ENCODE results near the gene HECTD1.

Gene HECTD1

DNA sequence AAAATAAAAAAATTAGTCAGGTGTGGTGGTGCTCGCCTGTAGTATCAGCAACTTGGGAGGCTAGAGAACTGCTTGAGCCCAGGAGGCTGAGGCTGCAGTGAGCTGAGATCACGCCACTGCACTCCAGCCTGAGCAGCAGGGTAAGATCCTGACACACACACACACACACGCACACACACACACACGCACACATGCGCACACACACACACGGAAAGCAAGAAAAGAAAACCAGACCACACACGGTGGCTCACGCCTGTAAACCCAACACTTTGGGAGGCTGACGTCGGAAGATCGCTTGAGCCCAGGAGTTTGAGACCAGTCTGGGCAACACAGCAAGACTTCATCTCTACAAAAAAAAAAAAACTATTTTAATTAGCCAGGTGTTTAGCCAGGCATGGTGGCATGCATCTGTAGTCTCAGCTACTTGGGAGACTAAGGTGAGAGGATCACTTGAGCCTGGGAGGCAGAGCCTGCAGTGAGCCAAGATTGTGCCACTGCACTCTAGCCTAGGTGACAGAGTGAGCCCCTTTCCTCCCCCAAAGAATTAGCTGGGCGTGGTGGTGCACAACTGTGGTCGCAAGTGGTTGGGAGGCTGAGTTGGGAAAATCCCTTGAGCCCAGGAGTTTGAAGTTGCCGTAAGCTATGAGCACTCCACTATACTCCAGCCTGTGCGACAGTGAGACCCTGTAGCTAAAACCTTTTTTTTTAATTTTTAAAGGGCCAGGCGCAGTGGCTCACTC, 44.5 kb downstream of the HECTD1 start:
- in situ Hi-C loops (cut with MboI; ENCODE audit: low sequenced_read_pairs): no loop called here

DNA sequence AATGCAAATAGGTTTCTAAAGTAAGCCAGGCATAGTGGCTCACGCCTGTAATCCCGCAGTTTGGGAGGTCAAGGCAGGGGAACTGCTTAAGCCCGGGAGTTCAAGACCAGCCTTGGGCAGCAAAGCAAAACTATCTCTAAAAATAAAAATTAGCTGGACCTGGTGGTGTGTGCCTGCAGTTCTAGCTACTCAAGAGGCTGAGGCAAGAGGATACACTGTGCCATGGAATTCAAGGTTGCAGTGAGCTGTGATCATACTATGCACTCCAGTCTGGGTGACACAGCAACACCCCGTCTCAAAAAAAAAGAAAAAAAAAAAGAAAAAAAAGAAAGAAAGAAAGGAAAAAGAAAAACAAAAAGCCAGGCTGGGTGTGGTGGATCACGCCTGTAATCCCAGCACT, 46.3 kb downstream of the HECTD1 start:
- in situ Hi-C loops (cut with MboI; ENCODE audit: low sequenced_read_pairs): no loop called here

GRCh38 chr14:31159682-31160296, 47.8 kb downstream of the HECTD1 start:
- in situ Hi-C loops (cut with MboI; ENCODE audit: low sequenced_read_pairs): no loop called here

GRCh38 chr14:31154956-31155355, 52.6 kb downstream of the HECTD1 start:
- in situ Hi-C loops (cut with MboI; ENCODE audit: low sequenced_read_pairs): no loop called here

- in situ Hi-C loops (cut with MboI; ENCODE audit: low sequenced_read_pairs): no loop called here
These were observed 65.0 kb downstream of the HECTD1 start for GRCh38 chr14:31142455-31143087.

GRCh38 chr14:31139301-31139847, 68.2 kb downstream of the HECTD1 start:
- in situ Hi-C loops (cut with MboI; ENCODE audit: low sequenced_read_pairs): no loop called here

GRCh38 chr14:31138301-31138700, 69.3 kb downstream of the HECTD1 start:
- in situ Hi-C loops (cut with MboI; ENCODE audit: low sequenced_read_pairs): no loop called here

DNA sequence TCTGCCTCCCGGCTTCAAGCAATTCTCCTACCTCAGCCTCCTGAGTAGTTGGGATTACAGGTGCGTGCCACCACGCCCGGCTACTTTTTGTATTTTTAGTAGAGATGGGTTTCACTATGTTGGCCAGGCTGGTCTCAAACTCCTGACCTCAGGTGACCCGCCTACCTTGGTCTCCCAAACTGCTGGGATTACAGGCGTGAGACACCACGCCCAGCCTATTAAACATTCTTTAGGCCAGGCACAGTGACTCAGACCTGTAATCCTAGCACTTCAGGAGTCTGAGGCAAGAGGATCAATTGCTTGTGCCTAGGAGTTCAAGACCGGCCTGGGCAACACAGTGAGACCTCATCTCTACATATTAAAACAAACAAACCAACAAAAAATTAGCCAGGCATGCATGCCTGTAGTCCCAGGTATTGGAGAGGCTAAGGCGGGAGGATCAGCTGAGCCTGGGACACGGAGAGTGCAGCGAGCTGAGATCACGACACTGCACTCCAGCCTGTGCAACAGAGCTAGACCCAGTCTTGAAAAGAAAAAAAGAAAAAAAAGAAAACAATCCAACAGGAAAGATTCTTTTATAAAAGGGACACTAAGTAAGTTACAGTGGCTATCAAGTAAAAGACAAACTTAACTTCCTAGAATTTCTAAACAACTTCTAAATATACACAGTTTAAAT, 70.2 kb downstream of the HECTD1 start:
- in situ Hi-C loops (cut with MboI; ENCODE audit: low sequenced_read_pairs): no loop called here

GRCh38 chr14:31133133-31133532, 74.5 kb downstream of the HECTD1 start:
- in situ Hi-C loops (cut with MboI; ENCODE audit: low sequenced_read_pairs): no loop called here

GRCh38 chr14:31128601-31129526, 78.7 kb downstream of the HECTD1 start:
- in situ Hi-C loops (cut with MboI; ENCODE audit: low sequenced_read_pairs): no loop called here

- in situ Hi-C loops (cut with MboI; ENCODE audit: low sequenced_read_pairs): no loop called here
These were observed 79.9 kb downstream of the HECTD1 start for GRCh38 chr14:31127690-31128089.

GRCh38 chr14:31126680-31127079, 80.9 kb downstream of the HECTD1 start:
- in situ Hi-C loops (cut with MboI; ENCODE audit: low sequenced_read_pairs): no loop called here

- in situ Hi-C loops (cut with MboI; ENCODE audit: low sequenced_read_pairs): no loop called here
These were observed 82.4 kb downstream of the HECTD1 start for GRCh38 chr14:31125231-31125630.

GRCh38 chr14:31124197-31124596, 83.4 kb downstream of the HECTD1 start:
- in situ Hi-C loops (cut with MboI; ENCODE audit: low sequenced_read_pairs): no loop called here

- in situ Hi-C loops (cut with MboI; ENCODE audit: low sequenced_read_pairs): no loop called here
These were observed 84.7 kb downstream of the HECTD1 start for GRCh38 chr14:31122921-31123320.

DNA sequence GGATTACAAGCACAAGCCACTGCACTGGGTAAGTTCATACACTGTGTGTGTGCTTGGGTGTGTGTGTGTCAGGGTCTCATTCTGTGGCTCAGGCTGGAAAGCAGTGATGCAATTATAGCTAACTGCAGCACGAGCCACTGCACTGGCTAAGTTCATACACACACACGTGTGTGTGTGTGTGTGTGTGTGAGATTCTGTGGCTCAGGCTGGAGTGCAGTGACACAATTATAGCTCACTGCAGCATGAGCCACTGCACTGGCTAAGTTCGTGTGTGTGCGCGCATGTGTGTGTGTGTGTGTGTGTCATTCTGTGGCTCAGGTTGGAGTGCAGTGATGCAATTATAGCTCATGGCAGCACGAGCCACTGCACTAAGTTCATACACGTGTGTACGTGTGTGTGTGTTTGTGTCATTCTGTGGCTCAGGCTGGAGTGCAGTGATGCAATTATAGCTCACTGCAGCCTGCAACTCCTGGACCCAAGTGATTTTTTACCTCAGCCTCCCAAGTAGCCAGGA, 85.4 kb downstream of the HECTD1 start:
- in situ Hi-C loops (cut with MboI; ENCODE audit: low sequenced_read_pairs): no loop called here

GRCh38 chr14:31118892-31119291, 88.7 kb downstream of the HECTD1 start:
- in situ Hi-C loops (cut with MboI; ENCODE audit: low sequenced_read_pairs): no loop called here

DNA sequence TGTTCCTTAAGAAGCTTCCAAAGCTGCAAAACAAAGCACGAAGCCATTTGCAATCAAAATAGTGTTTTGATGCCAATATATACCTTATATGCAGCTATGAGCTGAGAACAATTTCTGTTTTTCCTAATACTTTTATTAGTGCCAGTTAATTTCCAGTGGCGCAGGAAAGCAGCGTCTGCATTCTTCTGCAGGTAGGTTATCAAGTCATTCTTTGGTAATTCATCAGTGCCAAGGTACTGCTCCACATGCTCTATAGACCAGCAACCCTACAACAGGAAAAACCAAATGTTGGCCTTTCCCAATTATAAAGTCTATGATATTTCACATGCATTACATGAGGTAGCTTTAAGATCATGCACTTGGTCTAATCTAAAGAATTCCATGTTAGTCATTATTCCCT, 93.8 kb downstream of the HECTD1 start:
- in situ Hi-C loops (cut with MboI; ENCODE audit: low sequenced_read_pairs): no loop called here

DNA sequence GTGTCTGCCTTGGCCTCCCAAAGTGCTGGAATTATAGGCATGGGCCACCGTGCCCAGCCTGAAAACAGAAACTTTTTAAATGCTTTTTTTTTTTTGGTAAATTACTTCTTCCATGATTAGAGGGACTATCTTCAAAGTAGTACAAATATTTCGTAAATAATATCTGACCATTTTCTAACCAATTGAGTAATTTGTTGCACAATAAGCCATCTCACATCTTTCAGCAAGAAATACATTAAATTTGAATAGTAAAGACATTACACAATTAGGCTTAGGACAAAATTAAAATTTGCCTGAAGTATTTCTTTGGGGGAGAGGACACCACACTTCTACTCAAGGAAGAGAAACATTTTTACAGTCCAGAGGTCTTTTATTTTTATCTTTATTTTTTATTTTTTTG, 96.7 kb downstream of the HECTD1 start:
- in situ Hi-C loops (cut with MboI; ENCODE audit: low sequenced_read_pairs): no loop called here

DNA sequence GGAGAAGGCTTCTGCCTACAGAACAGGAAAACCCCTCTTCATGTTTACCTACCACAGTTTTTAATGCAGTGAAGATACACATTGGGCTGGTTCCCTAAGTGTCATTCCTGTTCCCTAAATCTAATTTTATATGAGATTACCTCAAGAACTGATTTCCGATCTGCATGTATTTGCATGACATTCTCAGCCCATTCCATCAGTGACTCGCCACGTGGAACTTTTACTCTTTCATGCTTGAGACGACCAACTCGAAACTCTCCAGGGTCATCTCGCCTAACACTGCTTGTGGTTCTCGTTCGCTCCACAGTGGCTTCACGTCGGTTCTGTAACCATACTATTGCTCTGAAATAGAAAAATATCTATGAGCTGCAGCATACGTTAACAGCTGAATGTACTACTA, 98.3 kb downstream of the HECTD1 start:
- in situ Hi-C loops (cut with MboI; ENCODE audit: low sequenced_read_pairs): no loop called here
